HEK293 (cell line): Measurements from ENCODE around the gene SUMO3.

ENCODE experiments used
- CTCF ChIA-PET: fragments of 350-600 bp; formaldehyde crosslinking; extraction: SDS; loops from one replicate; lab custom pipeline; 2021; ENCODE audit warnings: antibody characterized with exemption; lab: Yijun Ruan, JAX
- POLR2A ChIA-PET: fragments of 300-600 bp; formaldehyde crosslinking; extraction: SDS; loops from one replicate; lab custom pipeline; 2020; ENCODE audit warnings: antibody characterized with exemption, inconsistent platforms; lab: Yijun Ruan, JAX
- H3K27ac ChIP-seq: fragments of 200-500 bp; sonication (Bioruptor generic); 2 replicates; pipeline ENCODE4 v1.5.1; 2014; ENCODE audit warnings: low read depth, low read length, control low read depth, inconsistent platforms; ENCODE audit errors: extremely low read depth
- H3K36me3 ChIP-seq, 2 experiments: fragments of 200-500 bp in 1 of 2; sonication (Bioruptor generic) in 1 of 2; 1 replicate in 1 of 2; 2 replicates in 1 of 2; pipeline ENCODE4 v1.5.1; 2014 to 2017; ENCODE audit warnings: inconsistent platforms in 2 of 2, low read length in 2 of 2; ENCODE audit not compliant: control insufficient read depth in 2 of 2, insufficient read depth in 1 of 2
- H3K4me1 ChIP-seq: fragments of 200-500 bp; sonication (Bioruptor generic); 2 replicates; pipeline ENCODE4 v1.5.1; 2014; ENCODE audit warnings: mild to moderate bottlenecking, low read length, inconsistent platforms; ENCODE audit not compliant: control insufficient read depth, insufficient read depth
- H3K4me3 ChIP-seq: 2 replicates; pipeline ENCODE4 v1.5.1; 2011; ENCODE audit warnings: low read depth, mild to moderate bottlenecking, control low read depth, low read length, moderate library complexity
- H3K9me3 ChIP-seq: fragments of 200-500 bp; sonication (Bioruptor generic); 2 replicates; pipeline ENCODE4 v1.5.1; 2014; ENCODE audit warnings: low read depth, low read length, inconsistent platforms; ENCODE audit not compliant: control insufficient read depth, insufficient read depth
- KLF17 ChIP-seq: fragments of 450-650 bp; formaldehyde crosslinking; IDR thresholded peaks from 2 replicates; pipeline ENCODE4 v1.5.1; 2016; ENCODE audit warnings: missing biosample characterization, missing genetic modification characterization
- MYNN ChIP-seq: fragments of 450-650 bp; formaldehyde crosslinking; IDR thresholded peaks from 2 replicates; pipeline ENCODE4 v1.5.1; 2016; ENCODE audit warnings: missing biosample characterization, missing genetic modification characterization, borderline replicate concordance
- RBAK ChIP-seq: fragments of 450-650 bp; formaldehyde crosslinking; IDR thresholded peaks from 2 replicates; pipeline ENCODE4 v1.5.1; 2016; ENCODE audit warnings: missing biosample characterization, missing genetic modification characterization
- REST ChIP-seq: fragments of 450-650 bp; formaldehyde crosslinking; IDR thresholded peaks from 2 replicates; pipeline ENCODE4 v1.5.1; 2016; ENCODE audit warnings: missing biosample characterization, missing genetic modification characterization
- SALL2 ChIP-seq: fragments of 450-650 bp; formaldehyde crosslinking; IDR thresholded peaks from 2 replicates; pipeline ENCODE4 v1.5.0; 2017; ENCODE audit warnings: missing biosample characterization, mild to moderate bottlenecking, missing genetic modification characterization, borderline replicate concordance
- TSHZ1 ChIP-seq: fragments of 450-650 bp; formaldehyde crosslinking; IDR thresholded peaks from 2 replicates; pipeline ENCODE4 v1.5.1; 2016; ENCODE audit warnings: missing biosample characterization, missing genetic modification characterization, borderline replicate concordance
- ZBTB20 ChIP-seq: fragments of 450-650 bp; formaldehyde crosslinking; IDR thresholded peaks from 2 replicates; pipeline ENCODE4 v1.5.1; 2016; ENCODE audit warnings: missing biosample characterization, missing genetic modification characterization
- ZBTB8A ChIP-seq: fragments of 450-650 bp; formaldehyde crosslinking; IDR thresholded peaks from 2 replicates; pipeline ENCODE4 v1.5.1; 2016; ENCODE audit warnings: missing biosample characterization, missing genetic modification characterization
- ZFP3 ChIP-seq: fragments of 450-650 bp; formaldehyde crosslinking; IDR thresholded peaks from 2 replicates; pipeline ENCODE4 v1.5.1; 2016; ENCODE audit warnings: low read depth, missing biosample characterization, missing genetic modification characterization
- ZNF10 ChIP-seq: fragments of 450-650 bp; formaldehyde crosslinking; IDR thresholded peaks from 2 replicates; pipeline ENCODE4 v1.5.1; 2017; ENCODE audit warnings: missing biosample characterization, missing genetic modification characterization
- ZNF132 ChIP-seq: fragments of 450-650 bp; formaldehyde crosslinking; IDR thresholded peaks from 2 replicates; pipeline ENCODE4 v1.5.1; 2017; ENCODE audit warnings: missing biosample characterization, missing genetic modification characterization, borderline replicate concordance
- ZNF140 ChIP-seq: fragments of 450-650 bp; formaldehyde crosslinking; IDR thresholded peaks from 2 replicates; pipeline ENCODE4 v1.5.1; 2016; ENCODE audit warnings: missing biosample characterization, missing genetic modification characterization
- ZNF211 ChIP-seq: fragments of 450-650 bp; formaldehyde crosslinking; IDR thresholded peaks from 2 replicates; pipeline ENCODE4 v1.5.1; 2016; ENCODE audit warnings: low read depth, missing biosample characterization, missing genetic modification characterization
- ZNF292 ChIP-seq: fragments of 450-650 bp; formaldehyde crosslinking; IDR thresholded peaks from 2 replicates; pipeline ENCODE4 v1.5.1; 2016; ENCODE audit warnings: low read depth, missing biosample characterization, missing genetic modification characterization, borderline replicate concordance
- ZNF404 ChIP-seq: fragments of 450-650 bp; formaldehyde crosslinking; IDR thresholded peaks from 2 replicates; pipeline ENCODE4 v1.5.1; 2017; ENCODE audit warnings: missing biosample characterization, missing genetic modification characterization
- ZNF449 ChIP-seq: fragments of 450-650 bp; formaldehyde crosslinking; IDR thresholded peaks from 2 replicates; pipeline ENCODE4 v1.5.1; 2017; ENCODE audit warnings: missing biosample characterization, mild to moderate bottlenecking, missing genetic modification characterization, moderate library complexity
- ZNF513 ChIP-seq: fragments of 450-650 bp; IDR thresholded peaks from 2 replicates; pipeline ENCODE4 v1.5.1; 2018; ENCODE audit warnings: missing biosample characterization, missing genetic modification characterization
- ZNF571 ChIP-seq: fragments of 450-650 bp; formaldehyde crosslinking; IDR thresholded peaks from 2 replicates; pipeline ENCODE4 v1.5.0; 2017; ENCODE audit warnings: missing biosample characterization, missing genetic modification characterization
- ZNF660 ChIP-seq: fragments of 450-650 bp; IDR thresholded peaks from 2 replicates; pipeline ENCODE4 v1.5.1; 2018; ENCODE audit warnings: missing biosample characterization, mild to moderate bottlenecking, missing genetic modification characterization
- ZNF792 ChIP-seq: fragments of 450-650 bp; formaldehyde crosslinking; IDR thresholded peaks from 2 replicates; pipeline ENCODE4 v1.5.1; 2016; ENCODE audit warnings: missing biosample characterization, missing genetic modification characterization

Gene SUMO3

GRCh38 chr21:44778499-44778911 is 39.4 kb downstream of the SUMO3 start:
- peaks cover 28 to 60% of the 10 kb centered on the region in 2 experiments for H3K36me3 ChIP-seq
- no peaks in the 10 kb centered on the region for H3K4me1 ChIP-seq
- ChIA-PET POLR2A (interaction anchor here (1.2 kb wide), 1 partner anchor 23 kb away, joined by 4 read pairs; the partner anchor contains the start of gene UBE2G2), CTCF (interaction anchor here (1.6 kb wide), 1 partner anchor 15 kb away, joined by 6 read pairs; no protein-coding TSS in a partner anchor)
- no peak overlapping the region for H3K27ac ChIP-seq
- H3K9me3 ChIP-seq: no peaks in the 10 kb centered on the region
- H3K4me3 ChIP-seq: no peak overlapping the region
- no peak for TF ChIP-seq ZNF10 (tag by site-specific recombination)
- no peak for TF ChIP-seq ZBTB8A
- no peak for TF ChIP-seq ZNF513
- no peak for TF ChIP-seq ZNF660
- no peak for TF ChIP-seq REST (tag by site-specific recombination)
- no peak for TF ChIP-seq ZNF211 (tag by site-specific recombination)
- no peak for TF ChIP-seq ZNF571
- TF ChIP-seq SALL2 (tag by site-specific recombination): no peak
- no peak for TF ChIP-seq ZNF292 (tag by site-specific recombination)
- TF ChIP-seq ZFP3 (tag by site-specific recombination): no peak
- no peak for TF ChIP-seq ZNF132 (tag by site-specific recombination)
- no peak for TF ChIP-seq RBAK (tag by site-specific recombination)
- TF ChIP-seq ZNF404 (tag by site-specific recombination): no peak
- no peak for TF ChIP-seq ZNF449
- no peak for TF ChIP-seq ZNF140
- no peak for TF ChIP-seq ZNF792 (tag by site-specific recombination)
- no peak for TF ChIP-seq MYNN (tag by site-specific recombination)
- no peak for TF ChIP-seq ZBTB20
- no peak for TF ChIP-seq TSHZ1
- no peak for TF ChIP-seq KLF17 (tag by site-specific recombination)
- TF ChIP-seq, all 188 proteins: peak for 0
